Panc1 (cell line): Measurements from ENCODE around the gene SHISA5.
"Not testable (repeated sequence)": the region's sequence is repeated elsewhere in the genome, so short reads cannot be mapped to it uniquely, and the experiment has no call there.

Experiments used
- CTCF ChIP-seq: fragments of 450-650 bp; IDR thresholded peaks from 2 replicates; pipeline ENCODE4 v1.5.1; 2017; ENCODE audit warnings: mild to moderate bottlenecking
- POLR2AphosphoS5 ChIP-seq: IDR thresholded peaks from 2 replicates; pipeline ENCODE4 v1.6.1; 2012; ENCODE audit warnings: mild to moderate bottlenecking, low read depth, low read length, moderate library complexity

- TF ChIP-seq POLR2AphosphoS5, CTCF: not testable (repeated sequence)
Observed at GRCh38 chr3:48530701-48531100, 26.7 kb upstream of the SHISA5 start.
